GM18498 (cell line): Measurements from ENCODE around the gene NFU1.
"Not testable (repeated sequence)": the region's sequence is repeated elsewhere in the genome, so short reads cannot be mapped to it uniquely, and the experiment has no call there.

Source experiments
- ATAC-seq: cut with Tn5 transposase; IDR thresholded peaks from one replicate; pipeline ENCODE4 v1.9.1; 2021; ENCODE audit warnings: mild to moderate bottlenecking, moderate library complexity; ENCODE audit not compliant: unreplicated experiment

Gene NFU1

DNA sequence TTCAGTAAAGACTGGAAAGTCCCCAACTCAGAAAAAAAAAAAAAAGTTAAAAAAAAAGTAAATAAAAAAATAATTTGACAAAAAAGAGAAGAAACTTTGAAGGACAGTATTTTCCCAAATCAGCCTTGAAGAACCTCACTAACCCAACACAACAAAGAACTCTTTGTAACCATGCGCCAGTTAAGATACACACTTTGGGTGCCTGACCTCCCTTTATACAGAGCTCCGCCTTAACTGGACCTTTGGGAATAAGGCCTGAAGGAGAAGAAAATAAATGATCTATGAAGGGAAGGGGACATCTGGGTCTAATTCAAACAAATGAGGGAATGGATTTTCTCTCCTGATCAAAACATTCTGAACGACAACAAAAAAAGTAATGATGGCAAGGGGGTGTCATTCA lies 48.0 kb downstream of the NFU1 start:
- ATAC-seq: no peak

DNA sequence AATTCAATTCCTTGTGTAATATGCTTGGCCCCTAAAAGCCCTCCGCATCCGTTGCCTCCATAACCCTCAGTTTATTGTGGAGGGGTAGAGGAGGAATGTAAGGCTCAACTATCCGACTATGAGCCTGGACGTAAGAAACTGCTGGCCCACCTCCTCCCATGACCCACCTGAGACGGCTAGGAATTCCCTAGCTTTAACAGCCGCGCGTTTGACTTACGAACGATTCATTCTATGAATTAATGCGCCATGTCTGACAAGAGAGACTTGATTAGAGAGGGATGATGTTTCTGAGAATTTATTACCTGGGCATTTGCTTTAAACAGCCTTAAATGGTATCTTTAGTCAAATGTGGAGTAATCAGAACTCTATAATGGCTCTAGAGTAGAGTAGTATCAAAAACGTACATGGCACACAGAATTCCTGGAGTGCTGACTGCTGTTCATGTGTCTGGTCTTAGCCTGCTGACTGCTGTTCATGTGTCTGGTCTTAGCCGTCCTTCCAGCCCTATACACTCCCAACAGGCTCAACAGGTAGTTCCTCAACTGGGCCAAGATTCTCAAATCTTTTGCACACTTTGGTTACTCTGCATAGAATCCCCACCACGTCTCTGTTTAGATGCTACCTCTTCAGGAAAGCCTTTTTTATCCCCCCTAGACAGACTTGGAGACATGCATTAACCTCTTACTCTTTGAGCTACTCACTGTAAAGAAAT lies 49.3 kb downstream of the NFU1 start:
- no peak for ATAC-seq

DNA sequence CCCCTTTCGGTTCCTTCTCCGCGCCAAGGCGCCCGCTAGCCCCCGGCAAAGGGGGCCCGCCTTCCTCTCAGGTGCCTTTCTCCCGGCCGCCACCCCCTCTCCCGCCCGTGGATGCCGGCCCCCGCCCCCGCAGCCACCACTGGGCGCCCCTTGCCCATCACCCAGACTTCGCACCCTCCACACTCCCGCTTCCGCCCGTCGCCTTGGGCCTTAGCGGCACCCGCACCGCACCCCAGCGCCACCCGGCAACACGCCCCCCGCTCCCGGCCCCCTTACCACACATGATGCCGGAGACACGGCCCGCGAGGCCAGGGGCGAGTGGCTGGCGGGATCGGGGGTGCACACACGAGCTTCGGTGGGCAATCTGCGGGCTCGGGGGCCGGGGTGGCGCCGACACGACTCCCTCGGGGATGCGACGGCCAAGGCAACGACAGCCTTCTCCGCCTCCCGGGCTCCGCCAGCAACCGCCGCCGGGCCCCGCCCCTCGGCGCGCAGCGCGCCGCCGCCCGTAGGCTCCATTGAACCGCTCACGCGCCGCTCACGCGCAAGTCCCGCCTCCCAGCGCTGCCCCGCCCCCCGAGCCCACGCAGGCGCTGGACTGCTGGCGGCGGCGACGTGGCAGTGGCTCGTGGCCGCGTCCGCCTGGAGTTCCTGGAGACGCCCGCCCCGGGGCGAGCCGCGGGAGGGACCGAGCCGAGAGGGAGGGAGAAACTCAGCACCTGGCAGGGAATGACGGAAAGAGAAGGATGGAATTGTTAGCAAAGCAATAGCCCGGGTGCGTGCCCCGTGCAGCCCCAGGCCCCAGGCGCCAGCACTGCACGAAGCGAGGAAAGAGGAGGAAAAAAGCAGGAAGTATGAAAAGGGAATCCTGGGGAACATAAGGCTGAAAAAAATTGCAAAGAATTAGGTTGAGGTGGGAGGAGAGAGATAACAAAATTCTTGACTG lies 50.2 kb downstream of the NFU1 start, which contains the start of gene GFPT1:
TSS of gene GFPT1 (minus strand) at position 439 of the 946 bp plus-strand sequence. CDS start at position 283, 156 bp downstream.
- peak; percentile 91 for ATAC-seq

DNA sequence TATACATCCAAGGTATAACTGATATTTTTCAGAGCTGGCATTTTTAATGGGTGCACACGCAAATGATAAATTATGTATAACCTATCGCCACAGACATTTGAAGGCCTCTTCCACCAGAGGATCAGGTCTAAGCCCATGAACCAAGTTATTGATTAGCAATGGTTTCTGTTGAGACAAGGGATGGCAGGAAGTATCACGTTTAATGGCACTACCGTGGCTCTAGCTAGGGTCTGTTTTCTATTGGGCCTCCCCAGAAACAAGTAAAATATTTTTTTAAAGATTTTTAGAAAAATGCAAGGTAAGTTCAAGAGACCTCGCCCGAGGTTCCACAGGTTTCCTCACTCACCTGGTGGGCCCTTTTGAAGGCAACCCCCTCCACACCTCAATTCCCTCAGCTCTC lies 50.9 kb downstream of the NFU1 start:
- no peak for ATAC-seq

DNA sequence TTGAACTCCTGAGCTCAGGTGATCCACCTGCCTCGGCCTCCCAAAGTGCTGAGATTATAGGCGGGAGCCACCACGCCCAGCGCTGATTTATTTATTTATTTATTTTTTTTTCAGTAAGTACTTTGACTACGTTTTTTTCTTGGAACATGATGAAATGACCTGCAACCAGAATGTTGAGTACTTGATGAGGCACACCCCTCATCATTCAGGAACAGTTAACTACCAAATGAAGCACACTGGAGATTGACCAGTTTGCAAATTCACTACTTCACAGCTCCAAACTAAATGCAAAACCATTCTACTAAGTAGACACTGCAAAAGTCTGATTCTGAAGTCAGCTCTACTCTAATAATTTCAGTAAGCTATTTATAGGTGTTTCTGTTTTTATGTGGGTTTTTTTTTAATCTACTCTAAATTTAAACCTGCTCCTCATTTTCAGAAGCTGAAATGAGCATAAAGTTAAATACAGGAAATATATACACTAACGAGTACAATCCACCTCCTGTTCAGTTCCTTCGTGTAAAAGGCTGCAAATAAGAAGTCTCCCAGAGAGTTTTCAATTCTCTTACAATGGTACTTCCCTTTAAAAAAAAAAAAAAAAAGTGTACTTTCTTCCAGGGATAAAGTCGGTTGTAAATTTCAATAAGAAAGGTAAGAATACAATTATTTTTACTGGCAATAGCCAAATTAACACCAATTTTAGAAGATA lies 51.6 kb downstream of the NFU1 start:
- no peak for ATAC-seq

DNA sequence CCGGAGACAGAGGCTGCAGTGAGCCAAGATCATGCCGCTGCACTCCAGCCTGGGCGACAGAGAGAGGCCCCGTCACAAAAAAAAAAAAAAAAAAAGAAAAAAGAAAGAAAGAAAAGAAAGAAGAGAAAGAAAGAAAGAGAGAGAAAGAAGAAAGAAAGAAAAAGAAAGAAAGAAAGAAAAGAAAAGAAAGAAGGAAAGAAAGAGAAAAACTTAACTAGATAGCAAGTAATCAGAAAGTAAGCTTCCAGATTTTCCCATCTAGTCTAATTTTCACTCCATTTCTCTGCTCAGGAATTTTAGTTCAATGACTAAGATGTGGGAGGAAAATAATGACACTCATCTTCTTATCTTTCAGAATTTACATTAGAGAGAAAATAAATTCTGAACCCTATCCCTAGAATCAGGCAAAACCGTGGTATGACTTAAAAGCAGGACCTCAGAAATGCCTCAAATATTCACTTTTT lies 52.6 kb downstream of the NFU1 start:
- no peak for ATAC-seq

DNA sequence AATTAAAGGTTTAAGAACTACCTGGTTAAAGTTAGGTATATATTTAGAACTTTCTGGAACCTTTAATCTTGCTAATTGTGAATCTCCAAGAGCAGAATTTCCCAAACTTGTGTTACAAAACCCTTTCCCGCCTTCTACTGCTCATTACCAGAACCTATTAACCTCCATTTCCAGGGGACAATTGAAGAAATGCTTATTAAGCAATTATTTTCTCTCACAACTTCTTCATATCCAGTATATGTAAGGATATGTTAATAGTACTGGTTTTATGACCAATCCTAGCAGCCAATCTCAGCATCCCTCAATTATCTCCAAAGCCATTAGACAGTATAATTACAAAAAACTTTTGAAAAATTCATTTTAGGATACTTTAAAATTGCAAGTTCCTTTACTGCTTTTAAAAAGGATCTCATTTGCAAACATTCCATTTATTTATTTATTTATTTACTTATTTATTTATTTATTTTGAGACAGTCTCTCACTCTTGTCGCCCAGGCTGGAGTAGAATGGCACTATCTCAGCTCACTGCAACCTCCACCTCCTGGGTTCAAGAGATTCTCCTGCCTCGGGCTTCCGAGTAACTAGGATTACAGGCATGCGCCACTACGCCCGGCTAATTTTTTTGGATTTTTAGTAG lies 53.9 kb downstream of the NFU1 start:
- ATAC-seq: no peak

DNA sequence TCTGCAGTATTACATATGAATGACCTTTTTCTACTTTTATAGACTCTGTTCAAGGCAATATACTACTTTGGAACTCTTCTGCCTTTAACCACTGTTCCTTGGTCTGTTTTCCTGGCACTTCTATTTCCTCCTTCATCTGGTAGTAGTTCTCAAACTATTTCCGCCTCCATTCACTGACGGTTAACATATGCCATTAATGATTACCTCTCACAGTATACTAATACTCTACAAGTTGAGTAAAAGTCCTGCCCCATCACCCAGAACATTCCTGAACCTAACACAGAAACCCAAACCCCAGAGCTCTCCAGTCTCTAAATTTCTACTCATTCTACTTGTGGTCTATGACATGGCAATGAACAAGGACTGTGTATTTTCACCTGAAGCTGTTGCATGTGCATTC lies 54.7 kb downstream of the NFU1 start:
- ATAC-seq: no peak

DNA sequence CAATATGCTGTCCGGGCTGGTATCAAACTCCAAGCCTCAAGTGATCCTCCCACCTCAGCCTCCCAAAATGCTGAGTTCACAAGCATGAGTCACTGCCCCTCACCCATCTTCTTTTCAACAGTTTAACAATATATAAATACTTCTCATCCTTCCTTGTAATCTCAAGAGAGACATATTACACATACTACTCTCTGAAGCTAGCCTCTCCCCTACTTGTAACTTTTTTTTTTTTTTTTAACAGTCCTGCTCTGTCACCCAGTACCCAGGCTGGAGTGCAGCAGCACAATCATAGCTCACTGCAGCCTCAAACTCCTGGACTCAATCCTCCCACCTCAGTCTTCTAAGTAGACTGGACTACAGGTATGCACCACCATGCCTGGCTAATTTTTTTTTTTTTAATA lies 55.9 kb downstream of the NFU1 start:
- no peak for ATAC-seq

DNA sequence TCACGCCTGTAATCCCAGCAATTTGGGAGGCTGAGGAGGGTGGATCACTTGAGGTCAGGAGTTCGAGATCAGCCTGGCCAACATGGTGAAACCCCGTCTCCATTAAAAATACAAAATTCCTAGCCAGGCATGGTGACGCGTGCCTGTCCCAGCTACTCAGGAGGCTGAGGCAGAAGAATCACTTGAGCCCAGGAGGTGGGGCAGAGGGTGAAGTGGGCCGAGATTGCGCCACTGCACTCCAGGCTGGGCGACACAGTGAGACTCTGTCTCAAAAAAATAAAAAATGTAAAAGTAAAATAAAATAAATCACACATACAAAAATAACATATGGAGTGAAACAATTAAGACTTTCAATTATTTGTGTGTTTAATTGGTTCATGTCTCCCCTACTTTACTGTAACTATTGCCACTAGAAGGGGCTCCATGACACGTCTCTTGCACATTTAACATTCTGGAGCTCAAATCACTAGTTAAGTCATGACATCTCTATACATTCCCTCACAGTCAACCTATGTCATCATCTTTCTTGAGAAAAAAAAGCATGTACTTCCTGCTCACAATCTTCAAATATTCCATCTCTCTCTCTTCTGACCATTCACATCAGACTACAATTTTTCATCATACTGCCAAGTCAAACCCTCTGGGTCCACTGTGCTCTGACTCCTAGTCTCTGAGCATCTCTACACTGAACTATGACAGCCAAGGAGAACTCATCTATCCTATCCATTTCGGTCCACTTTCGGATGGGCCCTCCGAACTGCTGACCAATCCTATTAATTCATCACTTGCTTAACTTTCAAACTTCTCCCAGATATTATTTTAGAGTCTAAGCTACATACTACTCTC lies 56.9 kb downstream of the NFU1 start:
- ATAC-seq: no peak

DNA sequence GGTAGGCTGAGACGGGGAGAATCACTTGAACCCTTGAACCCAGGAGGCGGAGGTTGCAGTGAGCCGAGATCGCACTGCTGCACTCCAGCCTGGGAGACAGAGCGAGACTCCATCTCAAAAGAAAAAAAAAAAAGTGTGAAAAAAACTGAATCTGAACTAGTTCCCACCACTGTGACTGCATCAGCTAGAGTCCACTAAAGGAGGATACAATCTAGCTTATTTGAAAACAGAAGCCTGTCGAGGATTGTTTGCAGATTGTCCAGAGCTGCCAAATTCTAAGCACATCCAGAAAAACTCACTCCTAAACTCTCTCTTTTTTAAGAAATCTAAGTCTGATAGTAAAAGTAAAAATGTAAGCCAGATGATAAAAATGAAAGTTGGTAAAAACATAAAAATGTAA lies 60.8 kb downstream of the NFU1 start:
- ATAC-seq: no peak

DNA sequence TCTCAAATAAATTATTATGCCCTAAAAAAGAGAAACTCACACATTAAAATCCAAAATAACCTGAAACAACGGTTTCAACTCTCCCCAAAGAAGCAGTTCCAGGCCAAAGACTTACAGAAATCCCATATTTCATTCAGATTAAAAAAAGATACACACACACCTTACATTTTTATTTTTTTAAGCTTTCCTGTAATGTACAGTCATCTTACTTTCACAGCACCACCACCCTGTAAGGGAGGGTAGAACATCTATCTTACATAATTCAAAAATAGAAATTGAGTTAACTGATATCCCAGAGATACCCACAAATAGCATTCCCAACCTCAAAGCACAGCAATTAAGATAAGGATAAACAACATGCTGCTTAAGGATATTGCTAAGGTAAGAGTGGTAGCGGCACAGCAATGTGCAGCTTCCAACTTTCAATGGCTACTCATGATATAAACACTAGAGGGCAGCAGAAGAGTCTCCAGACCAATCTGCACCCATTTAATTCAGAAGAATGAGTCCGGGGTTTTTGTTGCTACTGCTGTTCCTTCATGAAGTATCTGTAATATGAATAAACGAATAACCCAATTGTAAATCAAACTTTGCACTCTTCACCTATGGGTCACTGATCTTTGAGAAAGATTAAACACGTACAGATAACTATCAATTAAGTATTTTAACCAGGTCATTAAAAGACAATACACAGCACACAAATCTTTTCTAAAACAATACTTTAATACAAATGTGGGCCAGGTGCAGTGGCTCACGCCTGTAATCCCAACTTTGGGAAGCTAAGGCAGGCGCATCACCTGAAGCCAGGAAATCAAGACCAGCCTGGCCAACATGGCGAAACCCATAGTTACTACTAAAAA lies 61.5 kb downstream of the NFU1 start:
- no peak for ATAC-seq

DNA sequence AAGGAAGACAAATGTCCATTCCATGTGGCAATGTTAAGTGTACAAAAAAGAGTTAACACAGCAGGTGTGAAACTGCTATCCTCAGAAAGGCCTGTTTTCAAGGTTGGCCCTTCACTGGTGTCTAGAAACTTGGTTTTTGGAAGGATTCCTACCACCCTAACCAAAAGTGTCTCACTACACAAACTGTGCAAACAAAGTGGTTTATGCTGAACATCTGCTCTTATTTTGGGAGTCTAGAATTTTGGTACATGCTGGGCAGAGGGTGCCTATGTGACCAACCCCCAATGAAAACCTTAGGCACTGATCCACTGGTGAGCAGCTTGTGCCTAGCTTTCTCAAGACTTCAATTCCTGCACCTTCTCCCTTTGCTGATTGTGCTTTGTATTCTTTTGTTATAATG lies 64.5 kb downstream of the NFU1 start:
- no peak for ATAC-seq

DNA sequence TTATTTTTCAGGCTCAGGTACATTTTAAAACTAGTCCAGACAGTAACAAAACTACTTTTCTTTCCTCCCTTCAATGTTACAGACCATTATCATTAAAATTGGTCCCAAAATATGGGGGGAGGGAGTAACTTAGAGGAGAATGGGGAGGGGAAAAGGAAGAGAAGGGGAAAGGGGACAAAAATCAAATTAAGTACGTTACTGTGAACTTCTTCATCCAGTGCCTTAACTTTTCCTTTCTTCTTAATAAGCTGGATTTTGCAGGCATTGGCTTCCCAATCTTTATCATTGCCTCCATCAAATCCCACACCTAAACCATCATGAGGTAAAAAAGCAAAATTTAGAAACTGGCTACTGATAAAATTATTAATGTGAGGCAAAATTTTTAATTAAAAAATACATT lies 67.4 kb downstream of the NFU1 start:
- no peak for ATAC-seq

DNA sequence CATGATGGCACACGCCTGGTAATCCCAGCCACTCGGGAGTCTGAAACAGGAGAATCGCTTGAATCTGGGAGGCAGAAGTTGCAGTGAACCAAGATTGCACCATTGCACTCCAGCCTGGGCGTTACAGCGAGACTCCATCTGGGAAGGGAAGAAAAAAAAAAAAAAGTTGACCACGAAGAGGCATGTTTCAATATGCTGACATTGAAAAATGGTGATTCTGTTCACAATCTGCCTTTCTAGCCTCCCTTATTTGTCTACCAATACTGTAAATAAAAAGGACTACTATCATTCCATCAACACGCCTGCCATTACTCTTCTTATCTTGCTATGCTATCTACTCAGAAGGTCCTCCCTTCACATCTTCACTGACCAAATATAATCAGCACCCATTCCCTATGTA lies 68.6 kb downstream of the NFU1 start:
- no peak for ATAC-seq

DNA sequence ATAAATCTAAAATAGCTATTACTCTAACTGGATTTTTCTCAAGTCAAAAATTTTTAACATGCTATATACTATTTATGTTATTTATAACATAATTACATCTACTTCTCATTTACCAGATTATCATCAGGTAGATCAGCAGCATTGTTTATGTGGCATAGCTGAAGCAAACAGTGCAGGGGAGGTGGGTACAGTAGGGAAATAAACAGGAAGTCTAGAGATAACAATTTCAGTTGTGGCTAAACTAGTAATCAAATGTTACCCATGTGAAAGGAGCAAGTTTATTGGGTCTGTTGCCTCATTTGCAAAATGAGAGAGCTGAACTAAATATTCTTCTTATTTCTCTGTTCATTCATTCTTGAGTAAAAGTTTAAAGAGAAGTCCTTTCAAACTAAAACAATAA lies 77.9 kb downstream of the NFU1 start:
- no peak for ATAC-seq

DNA sequence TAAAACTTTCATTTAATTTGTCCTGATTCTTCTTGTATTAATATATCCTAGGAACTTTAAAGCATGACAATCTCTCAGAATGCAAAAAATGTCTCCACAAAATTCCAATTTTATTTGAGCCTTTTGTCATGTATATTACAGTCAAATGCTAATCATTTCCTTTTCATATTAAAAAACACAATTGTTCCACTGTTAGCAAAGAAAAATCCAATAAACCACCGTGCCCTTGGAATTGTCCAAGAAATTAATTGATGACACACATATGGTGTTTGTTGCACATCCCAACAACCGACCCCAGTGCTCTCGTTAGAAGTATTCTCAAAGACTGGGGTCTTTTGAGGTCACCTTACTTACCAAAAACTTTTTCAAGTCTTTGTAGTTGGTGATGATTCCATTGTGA lies 78.3 kb downstream of the NFU1 start:
- ATAC-seq: no peak

DNA sequence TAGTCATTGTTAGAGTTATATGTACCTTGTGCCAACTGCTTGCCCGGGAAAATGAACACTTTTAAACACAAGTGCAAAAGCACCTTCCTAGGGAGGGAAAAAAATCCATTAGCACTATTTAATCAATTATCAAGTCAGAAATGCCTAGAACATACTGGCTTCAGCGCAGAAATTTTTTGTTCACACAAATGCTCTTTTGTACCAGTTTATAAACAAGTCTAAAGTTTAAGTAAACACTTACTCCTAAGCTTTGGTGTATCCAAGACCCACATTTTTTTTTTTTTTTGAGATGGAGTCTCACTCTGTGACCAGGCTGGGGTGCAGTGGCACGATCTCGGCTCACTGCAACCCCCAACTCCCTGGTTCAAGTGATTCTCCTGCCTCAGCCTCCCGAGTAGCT lies 80.8 kb downstream of the NFU1 start:
- no peak for ATAC-seq

DNA sequence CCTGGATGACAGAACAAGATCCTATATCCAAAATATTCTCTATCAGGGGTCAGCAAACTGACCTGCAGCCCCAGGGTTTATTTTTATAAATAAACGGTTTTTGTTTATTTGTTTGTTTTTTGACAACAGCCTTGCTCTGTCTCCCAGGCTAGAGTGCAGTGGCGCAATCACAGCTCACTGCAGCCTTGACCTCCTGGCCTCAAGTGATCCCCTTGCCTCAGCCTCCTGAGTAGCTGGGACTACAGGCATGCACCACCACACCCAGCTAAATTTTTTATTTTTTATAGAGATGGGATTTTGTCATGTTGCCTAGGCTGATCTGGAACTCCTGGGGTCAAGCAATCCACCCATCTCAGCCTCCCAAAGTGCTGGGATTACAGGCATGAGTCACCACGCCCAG lies 82.3 kb downstream of the NFU1 start:
- ATAC-seq: not testable (repeated sequence)
